NCI-H2227 (cell line): Measurements from ENCODE around the gene CTNND2.

Experiments
- DNase-seq: peaks from one replicate; lab custom pipeline; 2025; ENCODE audit not compliant: unreplicated experiment; lab: John Stamatoyannopoulos, UW

CTNND2 gene

GRCh38 chr5:11212706-11213105 is 691.5 kb downstream of the CTNND2 start:
- DNase-seq, result no peak

GRCh38 chr5:11197726-11198125 is 706.5 kb downstream of the CTNND2 start:
- no peak for DNase-seq

GRCh38 chr5:11191673-11192072 is 712.6 kb downstream of the CTNND2 start:
- no peak for DNase-seq

GRCh38 chr5:11182441-11183080 is 721.7 kb downstream of the CTNND2 start:
- peak; percentile 40 for DNase-seq

- no peak for DNase-seq
Observed at GRCh38 chr5:11181940-11182339, 722.3 kb downstream of the CTNND2 start.

- no peak for DNase-seq
Observed at GRCh38 chr5:11180890-11181289, 723.4 kb downstream of the CTNND2 start.

GRCh38 chr5:11177999-11178711 is 726.1 kb downstream of the CTNND2 start:
- DNase-seq, result no peak

- DNase-seq, result no peak
Observed at GRCh38 chr5:11174591-11174990, 729.7 kb downstream of the CTNND2 start.

GRCh38 chr5:11172484-11172883 is 731.8 kb downstream of the CTNND2 start:
- no peak for DNase-seq

GRCh38 chr5:11171236-11171635 is 733.0 kb downstream of the CTNND2 start:
- DNase-seq, result no peak

GRCh38 chr5:11166923-11167322 is 737.3 kb downstream of the CTNND2 start:
- DNase-seq, result no peak

GRCh38 chr5:11164531-11165294 is 739.5 kb downstream of the CTNND2 start:
- DNase-seq, result no peak

- no peak for DNase-seq
Observed at GRCh38 chr5:11157132-11157531, 747.1 kb downstream of the CTNND2 start.

- DNase-seq, result no peak
Observed at GRCh38 chr5:11153670-11154382, 750.4 kb downstream of the CTNND2 start.

GRCh38 chr5:11152368-11152767 is 751.9 kb downstream of the CTNND2 start:
- DNase-seq, result no peak

- no peak for DNase-seq
Observed at GRCh38 chr5:11150976-11151375, 753.3 kb downstream of the CTNND2 start.

GRCh38 chr5:11148810-11149539 is 755.3 kb downstream of the CTNND2 start:
- peak; percentile 50 for DNase-seq

GRCh38 chr5:11146171-11146570 is 758.1 kb downstream of the CTNND2 start:
- no peak for DNase-seq

GRCh38 chr5:11143456-11144267 is 760.6 kb downstream of the CTNND2 start:
- DNase-seq, result no peak
